Osteoblast (primary cell): Measurements from ENCODE around the gene STYX. TPM values are rescaled to one million over a fixed set of nuclear protein-coding genes. Genes with fewer than 3 reads are reported as not detected.
A peak's percentile ranks its signal among the peaks of the same experiment; 100 is the strongest.

Source experiments
- DNase-seq: peaks from one replicate; pipeline ENCODE4 v3.0.0; 2011; ENCODE audit warnings: low spot score, mixed read lengths; ENCODE audit not compliant: insufficient read length; ENCODE audit errors: missing footprints
- H2AFZ ChIP-seq: 2 replicates; pipeline ENCODE4 v1.6.0; 2011; ENCODE audit warnings: mild to moderate bottlenecking, low read length
- H3K27ac ChIP-seq: 2 replicates; pipeline ENCODE4 v1.5.1; 2011; ENCODE audit warnings: mild to moderate bottlenecking, low read depth, low read length, moderate library complexity
- H3K27me3 ChIP-seq: 2 replicates; pipeline ENCODE4 v1.6.0; 2012; ENCODE audit warnings: mild to moderate bottlenecking, control low read depth, inconsistent platforms, low read length, moderate library complexity; ENCODE audit not compliant: insufficient read depth
- H3K36me3 ChIP-seq: 2 replicates; pipeline ENCODE4 v1.5.1; 2011; ENCODE audit warnings: mild to moderate bottlenecking, low read length, control low read depth, moderate library complexity; ENCODE audit not compliant: insufficient read depth
- H3K4me1 ChIP-seq: 2 replicates; pipeline ENCODE4 v1.5.1; 2011; ENCODE audit warnings: mild to moderate bottlenecking, low read length, control low read depth, moderate library complexity; ENCODE audit not compliant: insufficient read depth
- H3K4me2 ChIP-seq: 2 replicates; pipeline ENCODE4 v1.6.0; 2011; ENCODE audit warnings: mild to moderate bottlenecking, low read length; ENCODE audit not compliant: insufficient read depth
- H3K4me3 ChIP-seq: fragments of 200-600 bp; sonication (generic); 3 replicates; pipeline ENCODE4 v1.5.1; 2012; ENCODE audit warnings: mild to moderate bottlenecking, low read length, inconsistent platforms; ENCODE audit not compliant: insufficient read depth
- H3K79me2 ChIP-seq: 2 replicates; pipeline ENCODE4 v1.6.0; 2012; ENCODE audit warnings: mild to moderate bottlenecking, low read length, control low read depth, inconsistent platforms; ENCODE audit not compliant: insufficient read depth
- H3K9me3 ChIP-seq: 2 replicates; pipeline ENCODE4 v1.5.1; 2011; ENCODE audit warnings: low read depth, low read length, control low read depth
- H4K20me1 ChIP-seq: 2 replicates; pipeline ENCODE4 v1.6.0; 2012; ENCODE audit warnings: mild to moderate bottlenecking, low read length, control low read depth; ENCODE audit not compliant: insufficient read depth
- CTCF ChIP-seq: IDR thresholded peaks from 2 replicates; pipeline ENCODE4 v1.5.1; 2011; ENCODE audit warnings: mild to moderate bottlenecking, low read depth, low read length, moderate library complexity; ENCODE audit errors: extremely low read depth
- total RNA-seq: library from RNA; depleted of rRNA; stranded (reverse); fragments of >200 nt; gene quantifications from 2 replicates; pipeline ENCODE4 v1.2.3, GENCODE V29; 2012

The STYX gene
- total RNA-seq, 1 donor = 29.7 TPM

GRCh38 chr14:52793061-52793460 lies 63.1 kb downstream of the STYX start:
- Histone ChIP-seq H3K27ac (no peak overlapping the region), H3K4me1 (peaks cover 23% of the 10 kb centered on the region), H4K20me1 (no peaks in the 10 kb centered on the region), H2AFZ (no peak overlapping the region), H3K4me3 (no peak overlapping the region), H3K4me2 (no peak overlapping the region), H3K36me3 (no peaks in the 10 kb centered on the region), H3K27me3 (no peaks in the 10 kb centered on the region), H3K79me2 (peaks cover 34% of the 10 kb centered on the region), H3K9me3 (no peaks in the 10 kb centered on the region)
- no peak for DNase-seq
- no peak for TF ChIP-seq CTCF

GRCh38 chr14:52797653-52798052 lies 67.7 kb downstream of the STYX start:
- TF ChIP-seq CTCF = no peak
- no peak overlapping the region for H2AFZ ChIP-seq
- no peaks in the 10 kb centered on the region for H4K20me1 ChIP-seq
- no peaks in the 10 kb centered on the region for H3K79me2 ChIP-seq
- no peaks in the 10 kb centered on the region for H3K27me3 ChIP-seq
- no peaks in the 10 kb centered on the region for H3K9me3 ChIP-seq
- H3K27ac ChIP-seq = no peak overlapping the region
- no peak for DNase-seq
- no peaks in the 10 kb centered on the region for H3K36me3 ChIP-seq
- no peak overlapping the region for H3K4me2 ChIP-seq
- H3K4me1 ChIP-seq = peaks cover 19% of the 10 kb centered on the region
- no peak overlapping the region for H3K4me3 ChIP-seq

- Histone ChIP-seq H4K20me1 (no peaks in the 10 kb centered on the region), H3K4me2 (no peak overlapping the region), H3K79me2 (no peaks in the 10 kb centered on the region), H3K27ac (no peak overlapping the region), H3K36me3 (no peaks in the 10 kb centered on the region), H3K9me3 (no peaks in the 10 kb centered on the region), H3K4me3 (no peak overlapping the region), H3K4me1 (peaks cover 26% of the 10 kb centered on the region), H2AFZ (no peak overlapping the region), H3K27me3 (no peaks in the 10 kb centered on the region)
- no peak for TF ChIP-seq CTCF
- no peak for DNase-seq
Measured at GRCh38 chr14:52798826-52799225, 68.9 kb downstream of the STYX start.

GRCh38 chr14:52801014-52801712 lies 71.2 kb downstream of the STYX start:
- Histone ChIP-seq H2AFZ (peak overlapping the region; percentile 38), H3K27ac (peak overlapping the region; percentile 91), H3K79me2 (no peaks in the 10 kb centered on the region), H3K9me3 (no peaks in the 10 kb centered on the region), H3K4me3 (peak overlapping the region; percentile 7), H3K27me3 (no peaks in the 10 kb centered on the region), H3K4me2 (peak overlapping the region; percentile 61), H3K4me1 (peaks cover 26% of the 10 kb centered on the region), H3K36me3 (no peaks in the 10 kb centered on the region), H4K20me1 (no peaks in the 10 kb centered on the region)
- TF ChIP-seq CTCF = no peak
- peak; percentile 89 for DNase-seq
